GM23248 (cell line): ENCODE results near the gene RBPMS2. TPM values are rescaled to one million over a fixed set of nuclear protein-coding genes. Genes with fewer than 3 reads are reported as not detected.

Experiments used
- DNase-seq: peaks from one replicate; pipeline ENCODE4 v3.0.0-alpha.2; 2015
- H2AFZ ChIP-seq: fragments of 200-600 bp; sonication (generic); 2 replicates; pipeline ENCODE4 v1.6.1; 2016; ENCODE audit warnings: antibody characterized with exemption
- H3F3A ChIP-seq: fragments of 200-600 bp; sonication (generic); 2 replicates; pipeline ENCODE4 v1.6.1; 2016; ENCODE audit warnings: mild to moderate bottlenecking, antibody characterized with exemption, mixed run types; ENCODE audit not compliant: insufficient read depth
- H3K27ac ChIP-seq: fragments of 200-600 bp; sonication (generic); 2 replicates; pipeline ENCODE4 v1.5.1; 2016; ENCODE audit warnings: mild to moderate bottlenecking
- H3K27me3 ChIP-seq: fragments of 200-600 bp; sonication (generic); replicated peaks from 2 replicates; pipeline ENCODE4 v1.6.1; 2016; ENCODE audit warnings: mild to moderate bottlenecking; ENCODE audit not compliant: insufficient read depth
- H3K36me3 ChIP-seq: fragments of 200-600 bp; sonication (generic); 2 replicates; pipeline ENCODE4 v1.6.1; 2016; ENCODE audit warnings: low read depth, mild to moderate bottlenecking
- H3K4me1 ChIP-seq: fragments of 200-600 bp; sonication (generic); 2 replicates; pipeline ENCODE4 v1.6.1; 2016; ENCODE audit warnings: mild to moderate bottlenecking; ENCODE audit not compliant: insufficient read depth
- H3K4me2 ChIP-seq: fragments of 200-600 bp; sonication (generic); one replicate; pipeline ENCODE4 v1.6.1; 2016; ENCODE audit warnings: mild to moderate bottlenecking; ENCODE audit not compliant: unreplicated experiment
- H3K4me3 ChIP-seq: fragments of 200-600 bp; sonication (generic); 2 replicates; pipeline ENCODE4 v1.5.1; 2016; ENCODE audit warnings: mild to moderate bottlenecking
- H3K79me2 ChIP-seq: fragments of 200-600 bp; sonication (generic); 2 replicates; pipeline ENCODE4 v1.6.1; 2016; ENCODE audit warnings: mild to moderate bottlenecking; ENCODE audit not compliant: insufficient read depth
- H3K9ac ChIP-seq: fragments of 200-600 bp; sonication (generic); 2 replicates; pipeline ENCODE4 v1.6.1; 2016; ENCODE audit warnings: mild to moderate bottlenecking
- H3K9me2 ChIP-seq: fragments of 200-600 bp; sonication (generic); 2 replicates; pipeline ENCODE4 v1.6.1; 2016; ENCODE audit warnings: mixed run types, mild to moderate bottlenecking, moderate library complexity; ENCODE audit not compliant: insufficient read depth
- H3K9me3 ChIP-seq: fragments of 200-600 bp; sonication (generic); one replicate; pipeline ENCODE4 v1.6.1; 2017; ENCODE audit warnings: low read depth
- H4K20me1 ChIP-seq: fragments of 200-600 bp; sonication (generic); 2 replicates; pipeline ENCODE4 v1.6.0; 2016; ENCODE audit not compliant: insufficient read depth
- EZH2 ChIP-seq: fragments of 200-600 bp; sonication (generic); IDR thresholded peaks from 2 replicates; pipeline ENCODE4 v1.6.1; 2018; ENCODE audit warnings: antibody characterized with exemption, mild to moderate bottlenecking; ENCODE audit not compliant: insufficient read depth, poor library complexity, severe bottlenecking
- EZH2phosphoT487 ChIP-seq: fragments of 200-600 bp; sonication (generic); IDR thresholded peaks from 2 replicates; pipeline ENCODE4 v1.6.1; 2018; ENCODE audit warnings: antibody characterized with exemption, moderate library complexity, mild to moderate bottlenecking, low read depth; ENCODE audit not compliant: insufficient read depth
- WGBS, 2 experiments: methylation state at CpG; one replicate each; pipeline ENCODE4 v1.1.6; 2015 to 2017; ENCODE audit warnings: low lambda C conversion rate in 2 of 2, low coverage in 1 of 2; ENCODE audit errors: missing lambda C conversion rate in 2 of 2; 5-methylcytosine and 5-hydroxymethylcytosine counted together
- in situ Hi-C: fragments of 300-500 bp; cut with MboI; formaldehyde crosslinking; loops from 2 replicates; pipeline ENCODE4 v1.15.0; 2020
- microRNA counts: library from miRNA; unstranded; fragments of <30 nt; microRNA quantifications from one replicate; lab custom pipeline; 2016
- microRNA-seq: library from miRNA; unstranded; fragments of <30 nt; microRNA quantifications from one replicate; pipeline ENCODE4, GENCODE V29; 2016; ENCODE audit warnings: borderline number of aligned reads
- polyA plus RNA-seq: library from polyadenylated mRNA; unstranded; fragments of >200 nt; fragmentation: Nextera tagmentation; extraction: Ambion mirVana; gene quantifications from 2 replicates; pipeline ENCODE4 v1.2.1, GENCODE V29; 2016
- small RNA-seq: library from RNA; depleted of rRNA; stranded (forward); fragments of <200 nt; gene quantifications from one replicate; pipeline ENCODE3, GENCODE V24; 2014; ENCODE audit warnings: low read depth, low replicate concordance
- total RNA-seq: library from RNA; depleted of rRNA; stranded (reverse); fragments of >200 nt; shearing (Covaris generic); gene quantifications from 2 replicates; pipeline ENCODE4 v1.2.3, GENCODE V29; 2014; rRNA removed

RBPMS2 gene
- total and polyA plus RNA-seq, 2 experiments from 2014 or later: 0.71 TPM; not detected in 1

DNA sequence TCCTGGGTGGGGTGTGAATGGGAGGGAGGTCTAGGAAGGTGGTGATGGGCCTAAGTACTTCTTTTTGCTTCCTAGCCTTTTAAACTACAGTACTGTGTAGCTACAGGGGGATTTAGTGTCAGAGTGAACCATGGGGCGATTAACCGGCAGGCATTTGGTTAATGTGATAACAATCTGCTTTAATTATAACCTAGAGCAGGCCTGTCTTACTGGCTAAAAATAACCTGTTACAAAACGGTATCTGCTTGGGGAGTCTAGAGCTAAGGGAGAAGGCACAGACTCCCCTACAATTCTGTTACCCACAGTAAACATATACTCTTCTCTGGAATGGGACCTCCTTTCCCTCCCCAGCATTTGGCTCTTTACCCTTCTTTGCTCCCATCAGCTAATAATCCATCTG, 85.4 kb downstream of the RBPMS2 start:
- TF ChIP-seq EZH2phosphoT487: no peak
- TF ChIP-seq EZH2: no peak
- Histone ChIP-seq H4K20me1 (peaks cover 4% of the 10 kb centered on the region; the same call in 1 of the 2 replicates), H2AFZ (no peak overlapping the region), H3K4me1 (peaks cover 14% of the 10 kb centered on the region), H3K4me3 (no peak overlapping the region), H3F3A (peaks cover 37% of the 10 kb centered on the region), H3K9ac (no peak overlapping the region), H3K27ac (no peak overlapping the region), H3K4me2 (no peak overlapping the region), H3K9me2 (no peaks in the 10 kb centered on the region), H3K36me3 (peaks cover 45% of the 10 kb centered on the region; the same call in 1 of the 2 replicates), H3K79me2 (peaks cover 43% of the 10 kb centered on the region), H3K9me3 (no peaks in the 10 kb centered on the region), H3K27me3 (no peaks in the 10 kb centered on the region)
- no peak for DNase-seq
- in situ Hi-C loops: no loop called here
- 68 to 78% methylated on average over 3 of the region's 3 CpGs for WGBS, 2 experiments

MicroRNAs encoded within 50 kb of the gene (microRNA counts, 767-probe panel; counts per million panel counts)
- microRNA hsa-miR-1272 (lab: Ali Mortazavi, UCI): 447 counts per million, percentile 86 among the panel's probes with 10 or more counts

Small RNAs within 50 kb of the gene (microRNA-seq; reads per million reads assigned to microRNA genes)
- not detected for gene MIR1272

Small RNAs within 50 kb of the gene (small RNA-seq; reads per million reads assigned to genes)
- not detected for gene AC100830.2
- gene MIR1272: not detected

Other genes starting within 250 kb of the RBPMS2 start
- gene PIF1, start 50.1 kb upstream of the RBPMS2 start, total RNA-seq: 9.7 and 11.3 TPM in 2 replicates
- 7.0 and 8.1 TPM in 2 replicates for gene PIF1, start 50.1 kb upstream of the RBPMS2 start, polyA plus RNA-seq
- gene PLEKHO2, start 66.3 kb upstream of the RBPMS2 start, total RNA-seq: 27.2 and 35.3 TPM in 2 replicates
- gene PLEKHO2, start 66.3 kb upstream of the RBPMS2 start, polyA plus RNA-seq: 30.7 and 32.3 TPM in 2 replicates
- gene ANKDD1A, start 136.3 kb upstream of the RBPMS2 start, total RNA-seq: 3.1 and 3.3 TPM in 2 replicates
- gene ANKDD1A, start 136.3 kb upstream of the RBPMS2 start, polyA plus RNA-seq: 2.7 and 3.5 TPM in 2 replicates
- 66.3 and 78.4 TPM in 2 replicates for gene SPG21, start 214.3 kb upstream of the RBPMS2 start, total RNA-seq
- 106 and 107 TPM in 2 replicates for gene SPG21, start 214.3 kb upstream of the RBPMS2 start, polyA plus RNA-seq